Vagina (tissue), 2 donors: ENCODE measurements around the gene ZAR1L. TPM values are rescaled to one million over a fixed set of nuclear protein-coding genes. Genes with fewer than 3 reads are reported as not detected.

ENCODE experiments used
- DNase-seq, 2 donors: peaks; one replicate each; pipeline ENCODE4 v3.0.0-alpha.2; 2017; ENCODE audit errors: extremely low spot score in 2 of 2
- H3K27ac ChIP-seq: fragments of 200-600 bp; sonication (generic); one replicate; pipeline ENCODE4 v1.5.1; 2019
- H3K27me3 ChIP-seq: fragments of 200-600 bp; sonication (generic); one replicate; pipeline ENCODE4 v1.5.1; 2019
- H3K36me3 ChIP-seq, 2 donors: fragments of 200-600 bp; sonication (generic); one replicate each; pipeline ENCODE4 v1.5.1; 2017 to 2019
- H3K4me1 ChIP-seq: fragments of 200-600 bp; sonication (generic); one replicate; pipeline ENCODE4 v1.5.1; 2019
- H3K4me3 ChIP-seq, 2 donors: fragments of 200-600 bp; sonication (generic); 1 replicate in 1 of 2; 2 replicates in 1 of 2; pipeline ENCODE4 v1.5.1; 2016 to 2019
- H3K9me3 ChIP-seq: fragments of 200-600 bp; sonication (generic); one replicate; pipeline ENCODE4 v1.5.1; 2019
- POLR2A ChIP-seq, 2 donors: fragments of 450-650 bp; IDR thresholded peaks; one replicate each; pipeline ENCODE4 v1.6.1; 2017; ENCODE audit warnings: antibody characterized with exemption in 2 of 2, mild to moderate bottlenecking in 2 of 2, moderate library complexity in 2 of 2
- POLR2AphosphoS5 ChIP-seq, 2 donors: sonication (generic); formaldehyde crosslinking; IDR thresholded peaks; one replicate each; pipeline ENCODE4 v1.9.0; 2017; ENCODE audit warnings: antibody characterized with exemption in 2 of 2, mild to moderate bottlenecking in 2 of 2, low read depth in 1 of 2; ENCODE audit not compliant: insufficient read depth in 1 of 2
- intact Hi-C: fragments of 100-400 bp; cut with DNase I; formaldehyde crosslinking; loops from one replicate; pipeline ENCODE4 v1.15.1; 2023
- total RNA-seq: library from RNA; depleted of rRNA; stranded (reverse); fragments of >200 nt; gene quantifications from one replicate; pipeline ENCODE4 v1.2.3, GENCODE V29; 2016
- TF ChIP-seq, protein P1 (sequence below), 3 experiments: fragments of 450-650 bp in 2 of 3; fragments of 200-600 bp in 1 of 3; sonication (generic) in 1 of 3; IDR thresholded peaks; one replicate each; pipeline ENCODE4 v1.5.1; 2017 to 2019; ENCODE audit warnings: antibody characterized with exemption in 3 of 3, mild to moderate bottlenecking in 2 of 3, moderate library complexity in 2 of 3

ZAR1L gene
- total RNA-seq, 1 donor from 2014 or later, result not detected

DNA sequence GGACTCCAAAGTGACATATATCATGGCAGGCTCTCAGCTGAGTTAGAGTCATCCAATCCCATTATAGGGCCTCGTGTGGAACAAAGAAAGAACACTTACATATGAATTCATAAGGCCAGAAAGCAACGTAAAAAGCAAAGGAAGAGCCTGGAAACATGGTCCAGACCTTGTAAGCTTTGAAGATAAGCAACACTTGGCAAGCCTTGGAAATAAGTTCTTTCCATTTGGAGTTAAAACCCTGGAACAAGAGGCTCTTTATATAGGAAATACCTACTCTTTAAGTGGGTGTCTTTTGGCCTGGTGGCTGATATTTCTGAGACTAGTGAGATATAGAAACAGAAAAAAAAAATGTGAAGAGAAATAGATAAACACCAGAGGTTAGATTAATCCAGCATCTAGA, 49.4 kb downstream of the ZAR1L start:
- Histone ChIP-seq H3K4me1 (peaks cover 16% of the 10 kb centered on the region), H3K27me3 (no peaks in the 10 kb centered on the region), H3K27ac (no peak overlapping the region), H3K36me3 (peaks cover 0 to 24% of the 10 kb centered on the region in 2 donors), H3K9me3 (no peaks in the 10 kb centered on the region), H3K4me3 (no peak overlapping the region)
- intact Hi-C loops, result no loop called here
- TF ChIP-seq POLR2AphosphoS5 (IDR thresholded peaks at IDR 0.05; ENCODE audit: insufficient read depth in 1 of 2, low read depth in 1 of 2) (no peak), POLR2A (IDR thresholded peaks at IDR 0.05) (no peak)
- TF ChIP-seq, protein P1, sequence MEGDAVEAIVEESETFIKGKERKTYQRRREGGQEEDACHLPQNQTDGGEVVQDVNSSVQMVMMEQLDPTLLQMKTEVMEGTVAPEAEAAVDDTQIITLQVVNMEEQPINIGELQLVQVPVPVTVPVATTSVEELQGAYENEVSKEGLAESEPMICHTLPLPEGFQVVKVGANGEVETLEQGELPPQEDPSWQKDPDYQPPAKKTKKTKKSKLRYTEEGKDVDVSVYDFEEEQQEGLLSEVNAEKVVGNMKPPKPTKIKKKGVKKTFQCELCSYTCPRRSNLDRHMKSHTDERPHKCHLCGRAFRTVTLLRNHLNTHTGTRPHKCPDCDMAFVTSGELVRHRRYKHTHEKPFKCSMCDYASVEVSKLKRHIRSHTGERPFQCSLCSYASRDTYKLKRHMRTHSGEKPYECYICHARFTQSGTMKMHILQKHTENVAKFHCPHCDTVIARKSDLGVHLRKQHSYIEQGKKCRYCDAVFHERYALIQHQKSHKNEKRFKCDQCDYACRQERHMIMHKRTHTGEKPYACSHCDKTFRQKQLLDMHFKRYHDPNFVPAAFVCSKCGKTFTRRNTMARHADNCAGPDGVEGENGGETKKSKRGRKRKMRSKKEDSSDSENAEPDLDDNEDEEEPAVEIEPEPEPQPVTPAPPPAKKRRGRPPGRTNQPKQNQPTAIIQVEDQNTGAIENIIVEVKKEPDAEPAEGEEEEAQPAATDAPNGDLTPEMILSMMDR (IDR thresholded peaks at IDR 0.05), result no peak
- DNase-seq, result no peak

DNA sequence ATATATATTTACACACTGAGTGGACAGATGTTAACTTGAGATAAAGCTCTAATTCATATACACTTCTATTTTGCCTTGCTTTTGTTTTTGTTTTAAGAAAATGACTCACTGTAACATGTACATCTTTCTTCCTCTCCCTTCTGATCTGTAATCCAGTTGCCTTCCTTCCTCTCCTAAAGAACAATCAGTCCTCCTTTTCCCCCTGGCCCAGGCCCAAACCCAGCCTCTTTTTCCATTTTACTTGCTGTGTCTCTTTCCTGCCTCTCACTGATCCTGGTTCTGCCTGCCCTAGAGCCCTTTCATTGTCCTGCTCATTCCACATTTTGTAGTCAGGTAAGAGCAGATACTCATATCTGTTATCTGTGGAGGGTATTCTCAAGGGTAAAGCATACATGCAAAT, 50.8 kb downstream of the ZAR1L start:
- Histone ChIP-seq H3K9me3 (no peaks in the 10 kb centered on the region), H3K27ac (no peak overlapping the region), H3K27me3 (no peaks in the 10 kb centered on the region), H3K36me3 (peaks cover 0 to 24% of the 10 kb centered on the region in 2 donors), H3K4me3 (no peak overlapping the region), H3K4me1 (peaks cover 19% of the 10 kb centered on the region)
- intact Hi-C loops, result no loop called here
- peak in 1 of 2 donors; percentile 92 for TF ChIP-seq POLR2AphosphoS5 (IDR thresholded peaks at IDR 0.05; ENCODE audit: insufficient read depth in 1 of 2, low read depth in 1 of 2)
- TF ChIP-seq, protein P1 (IDR thresholded peaks at IDR 0.05), result no peak
- TF ChIP-seq POLR2A (IDR thresholded peaks at IDR 0.05), result no peak
- DNase-seq, result no peak

DNA sequence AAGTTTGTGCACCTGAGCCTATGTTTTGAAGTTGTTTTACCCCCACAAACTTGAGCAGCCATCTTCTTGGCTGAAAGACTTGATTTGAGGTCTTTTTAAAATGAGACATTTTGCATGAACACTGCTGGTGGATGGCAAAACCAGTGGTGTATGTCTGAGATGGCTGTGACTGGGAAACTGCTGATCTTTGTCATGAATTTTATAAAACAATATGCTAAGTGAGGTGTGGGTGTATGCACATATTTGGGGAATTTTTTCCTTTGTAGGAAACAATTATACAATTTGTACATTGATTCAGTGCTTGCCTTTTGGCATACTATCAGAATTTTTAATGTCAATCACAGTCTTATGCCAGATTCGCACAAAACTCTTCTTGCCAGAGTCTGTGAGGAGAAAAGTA, 52.5 kb downstream of the ZAR1L start:
- peaks cover 19% of the 10 kb centered on the region for H3K4me1 ChIP-seq

DNA sequence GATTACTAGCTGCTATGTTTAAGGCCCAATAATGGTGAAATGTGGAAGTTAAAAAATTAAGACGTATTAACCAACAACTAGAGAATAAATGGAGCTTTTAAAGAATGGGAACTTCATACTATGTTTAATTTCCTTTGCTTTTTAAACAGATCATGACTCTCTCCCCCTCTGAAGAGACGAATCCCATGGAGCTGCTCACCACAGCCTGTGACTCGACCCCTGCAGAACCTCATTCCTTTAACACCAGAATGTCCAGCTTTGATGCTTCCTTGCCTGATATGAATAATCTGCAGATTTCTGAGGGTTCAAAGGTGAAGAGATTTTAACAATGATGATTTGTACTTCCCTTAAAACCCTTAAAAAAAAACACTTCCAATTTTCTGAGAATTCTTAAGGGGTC, 53.0 kb downstream of the ZAR1L start:
- peaks cover 19% of the 10 kb centered on the region for H3K4me1 ChIP-seq
- intact Hi-C loops, result no loop called here

More for the DNA sequence above, 52.5 kb downstream of the ZAR1L start:
- H3K36me3 ChIP-seq, result peaks cover 0 to 22% of the 10 kb centered on the region in 2 donors
- H3K9me3 ChIP-seq, result no peaks in the 10 kb centered on the region
- DNase-seq, result no peak
- peak overlapping the region; percentile 58 for H3K27ac ChIP-seq
- no peak overlapping the region for H3K4me3 ChIP-seq
- TF ChIP-seq, protein P1 (IDR thresholded peaks at IDR 0.05), result no peak
- no peak for TF ChIP-seq POLR2A (IDR thresholded peaks at IDR 0.05)
- no peak for TF ChIP-seq POLR2AphosphoS5 (IDR thresholded peaks at IDR 0.05; ENCODE audit: insufficient read depth in 1 of 2, low read depth in 1 of 2)
- no peaks in the 10 kb centered on the region for H3K27me3 ChIP-seq
- intact Hi-C loops, result no loop called here

DNA sequence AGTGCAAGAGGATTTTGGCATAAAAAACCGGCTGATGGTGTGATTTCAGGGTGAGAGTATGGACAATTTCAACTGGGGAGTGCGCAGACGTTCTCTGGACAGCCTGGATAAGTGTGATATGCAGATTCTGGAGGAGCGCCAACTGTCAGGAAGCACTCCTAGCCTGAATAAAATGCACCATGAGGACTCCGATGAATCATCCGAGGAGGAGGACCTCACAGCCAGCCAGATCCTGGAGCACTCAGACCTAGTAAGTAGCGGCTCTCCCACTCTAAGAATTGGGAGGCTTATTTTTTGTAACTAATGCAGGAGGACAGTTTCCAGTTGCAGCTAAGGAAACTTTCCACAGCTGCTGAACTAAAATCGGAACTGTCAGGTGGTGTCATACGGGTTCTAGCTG, 53.6 kb downstream of the ZAR1L start:
- intact Hi-C loops, result no loop called here
- peak in 1 of 2 donors; percentile 96 for DNase-seq
- Histone ChIP-seq H3K27me3 (no peaks in the 10 kb centered on the region), H3K36me3 (peaks cover 0 to 11% of the 10 kb centered on the region in 2 donors), H3K4me3 (no peak overlapping the region), H3K9me3 (no peaks in the 10 kb centered on the region), H3K4me1 (peaks cover 19% of the 10 kb centered on the region), H3K27ac (peak overlapping the region; percentile 58)
- TF ChIP-seq POLR2AphosphoS5 (IDR thresholded peaks at IDR 0.05; ENCODE audit: insufficient read depth in 1 of 2, low read depth in 1 of 2) (peak in 1 of 2 donors; percentile 81), POLR2A (IDR thresholded peaks at IDR 0.05) (no peak)

More for the DNA sequence above, 53.0 kb downstream of the ZAR1L start:
- no peak for DNase-seq
- Histone ChIP-seq H3K9me3 (no peaks in the 10 kb centered on the region), H3K36me3 (peaks cover 0 to 17% of the 10 kb centered on the region in 2 donors), H3K27me3 (no peaks in the 10 kb centered on the region), H3K27ac (peak overlapping the region; percentile 58), H3K4me3 (no peak overlapping the region)
- TF ChIP-seq, protein P1 (IDR thresholded peaks at IDR 0.05), result no peak
- TF ChIP-seq POLR2AphosphoS5 (IDR thresholded peaks at IDR 0.05; ENCODE audit: insufficient read depth in 1 of 2, low read depth in 1 of 2), result no peak
- no peak for TF ChIP-seq POLR2A (IDR thresholded peaks at IDR 0.05)
